Lung (tissue), 12 donors: ENCODE measurements around the gene BICDL1. TPM values are rescaled to one million over a fixed set of nuclear protein-coding genes. Genes with fewer than 3 reads are reported as not detected.
A peak's percentile ranks its signal among the peaks of the same experiment; 100 is the strongest.
"Not testable (repeated sequence)": the region's sequence is repeated elsewhere in the genome, so short reads cannot be mapped to it uniquely, and the experiment has no call there.

Source experiments
- ATAC-seq: fragments of 200-7000 bp; cut with Tn5 transposase; one replicate; pipeline ENCODE4 v1.9.1; 2020; ENCODE audit warnings: moderate number of reproducible peaks; ENCODE audit not compliant: insufficient read depth, low FRiP score
- DNase-seq, 3 donors: peaks; one replicate each; pipeline ENCODE4 v3.0.0-alpha.2; 2013 to 2017
- H3K27ac ChIP-seq, 2 donors: one replicate each; pipeline ENCODE4 v1.5.1; 2013; ENCODE audit warnings: mild to moderate bottlenecking in 2 of 2, moderate library complexity in 2 of 2, control low read depth in 1 of 2, inconsistent platforms in 1 of 2, low read depth in 1 of 2, low read length in 1 of 2
- H3K27me3 ChIP-seq, 3 donors: one replicate each; pipeline ENCODE4 v1.5.1; 2013; ENCODE audit warnings: low read length in 2 of 3; ENCODE audit not compliant: control insufficient read depth in 3 of 3, insufficient read depth in 3 of 3
- H3K36me3 ChIP-seq, 4 donors: one replicate each; pipeline ENCODE4 v1.5.1; 2013; ENCODE audit warnings: low read length in 4 of 4, mild to moderate bottlenecking in 1 of 4, moderate library complexity in 1 of 4; ENCODE audit not compliant: control insufficient read depth in 4 of 4, insufficient read depth in 4 of 4
- H3K4me1 ChIP-seq, 5 donors: one replicate each; pipeline ENCODE4 v1.5.1; 2013; ENCODE audit warnings: low read length in 5 of 5, mild to moderate bottlenecking in 2 of 5, moderate library complexity in 1 of 5; ENCODE audit not compliant: control insufficient read depth in 5 of 5, insufficient read depth in 5 of 5
- H3K4me3 ChIP-seq: one replicate; pipeline ENCODE4 v1.5.1; 2013; ENCODE audit warnings: mild to moderate bottlenecking, control low read depth, moderate library complexity
- H3K9ac ChIP-seq, 2 donors: one replicate each; pipeline ENCODE4 v1.5.1; 2013; ENCODE audit warnings: low read length in 2 of 2, control low read depth in 1 of 2; ENCODE audit not compliant: insufficient read depth in 1 of 2
- H3K9me3 ChIP-seq, 4 donors: one replicate each; pipeline ENCODE4 v1.5.1; 2013; ENCODE audit warnings: low read length in 3 of 4, mild to moderate bottlenecking in 1 of 4, moderate library complexity in 1 of 4; ENCODE audit not compliant: control insufficient read depth in 4 of 4, insufficient read depth in 3 of 4
- WGBS, 2 donors: extraction: QIAGEN DNeasy Blood & Tissue Kit; methylation state at CpG; one replicate each; pipeline ENCODE4 v1.1.7; 2013; 5-methylcytosine and 5-hydroxymethylcytosine counted together
- polyA plus RNA-seq, 2 donors: library from polyadenylated mRNA; stranded (reverse); fragments of 200-250 nt; gene quantifications; one replicate each; pipeline ENCODE4 v1.2.1, GENCODE V29; 2013
- total RNA-seq, 2 donors: library from RNA; depleted of rRNA in 1 of 2; stranded (reverse); fragments of >200 nt in 1 of 2; gene quantifications; one replicate each; pipeline ENCODE4 v1.2.1, GENCODE V29; 2014 to 2021
- TF ChIP-seq, protein P1 (sequence below): IDR thresholded peaks from 2 replicates; pipeline ENCODE4 v1.5.1; 2012; ENCODE audit warnings: mild to moderate bottlenecking; ENCODE audit errors: control extremely low read depth, extremely low read depth
- donor health status: control.
- donor health status: control.
- donor health status: Bipolar disorder and iron deficiency.
- donor health status: healthy.
- donor health status: DM: yes; HTN: yes; CAD: no.

Gene BICDL1
- total and polyA plus RNA-seq, 4 donors: 5.2 to 23.7 (median 13.7) TPM

GRCh38 chr12:119980242-119980641 lies 8.8 kb upstream of the BICDL1 start:
- no peaks in the 10 kb centered on the region for H3K9me3 ChIP-seq
- DNase-seq (no peak), ATAC-seq (no peak)
- TF ChIP-seq, protein P1, sequence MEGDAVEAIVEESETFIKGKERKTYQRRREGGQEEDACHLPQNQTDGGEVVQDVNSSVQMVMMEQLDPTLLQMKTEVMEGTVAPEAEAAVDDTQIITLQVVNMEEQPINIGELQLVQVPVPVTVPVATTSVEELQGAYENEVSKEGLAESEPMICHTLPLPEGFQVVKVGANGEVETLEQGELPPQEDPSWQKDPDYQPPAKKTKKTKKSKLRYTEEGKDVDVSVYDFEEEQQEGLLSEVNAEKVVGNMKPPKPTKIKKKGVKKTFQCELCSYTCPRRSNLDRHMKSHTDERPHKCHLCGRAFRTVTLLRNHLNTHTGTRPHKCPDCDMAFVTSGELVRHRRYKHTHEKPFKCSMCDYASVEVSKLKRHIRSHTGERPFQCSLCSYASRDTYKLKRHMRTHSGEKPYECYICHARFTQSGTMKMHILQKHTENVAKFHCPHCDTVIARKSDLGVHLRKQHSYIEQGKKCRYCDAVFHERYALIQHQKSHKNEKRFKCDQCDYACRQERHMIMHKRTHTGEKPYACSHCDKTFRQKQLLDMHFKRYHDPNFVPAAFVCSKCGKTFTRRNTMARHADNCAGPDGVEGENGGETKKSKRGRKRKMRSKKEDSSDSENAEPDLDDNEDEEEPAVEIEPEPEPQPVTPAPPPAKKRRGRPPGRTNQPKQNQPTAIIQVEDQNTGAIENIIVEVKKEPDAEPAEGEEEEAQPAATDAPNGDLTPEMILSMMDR: no peak
- no peak overlapping the region for H3K4me3 ChIP-seq
- peaks cover 2 to 11% (median 2%) of the 10 kb centered on the region in 3 donors for H3K27me3 ChIP-seq
- H3K36me3 ChIP-seq: no peaks in the 10 kb centered on the region
- H3K4me1 ChIP-seq: no peaks in the 10 kb centered on the region
- 51 to 64% methylated on average over 1 of the region's 1 CpG for WGBS, 2 donors
- no peak overlapping the region for H3K9ac ChIP-seq
- H3K27ac ChIP-seq: no peak overlapping the region

- not testable (repeated sequence) for H3K9me3 ChIP-seq, DNase-seq, H3K4me1 ChIP-seq, H3K36me3 ChIP-seq, H3K9ac ChIP-seq, H3K27ac ChIP-seq, H3K4me3 ChIP-seq, ATAC-seq
- WGBS, 2 donors: 83 to 88% methylated on average over 8 of the region's 8 CpGs
- peaks cover 2 to 11% (median 2%) of the 10 kb centered on the region in 3 donors for H3K27me3 ChIP-seq
These were observed 8.3 kb upstream of the BICDL1 start for GRCh38 chr12:119980702-119981101.

DNA sequence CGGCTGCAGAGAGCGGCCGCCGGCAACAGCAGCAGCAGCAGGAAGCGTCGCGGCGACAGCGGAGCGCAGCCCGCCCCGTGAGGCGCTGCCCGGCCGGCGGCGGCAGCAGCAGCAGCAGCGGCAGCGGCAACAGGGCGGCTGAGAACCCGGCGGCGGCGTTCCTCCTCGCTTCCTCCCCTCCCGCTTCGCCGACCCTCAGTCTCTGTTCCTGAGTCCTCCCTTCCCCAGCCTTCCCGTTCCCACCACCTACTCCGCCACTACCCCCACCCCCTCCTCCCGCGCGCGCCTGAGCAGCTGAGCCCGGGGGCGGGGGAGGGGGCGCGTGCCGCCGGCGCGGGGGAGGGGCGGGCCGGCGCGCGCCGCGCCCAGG lies 310 bp downstream of the BICDL1 start:
- no peak for ATAC-seq
- H3K27me3 ChIP-seq: peaks cover 4 to 25% (median 12%) of the 10 kb centered on the region in 3 donors
- H3K9me3 ChIP-seq: no peaks in the 10 kb centered on the region
- no peaks in the 10 kb centered on the region for H3K36me3 ChIP-seq
- peak; percentile 38 to 61 (median 44) for DNase-seq
- peak overlapping the region; percentile 48 for H3K4me3 ChIP-seq
- no peak overlapping the region for H3K9ac ChIP-seq
- WGBS, 2 donors: 0 to 2% methylated on average over 12 to 49 of the region's 49 CpGs
- H3K27ac ChIP-seq: peak overlapping the region in 1 of 2 donors; percentile 85
- TF ChIP-seq, protein P1: no peak
- H3K4me1 ChIP-seq: peaks cover 0 to 12% (median 5%) of the 10 kb centered on the region in 5 donors

DNA sequence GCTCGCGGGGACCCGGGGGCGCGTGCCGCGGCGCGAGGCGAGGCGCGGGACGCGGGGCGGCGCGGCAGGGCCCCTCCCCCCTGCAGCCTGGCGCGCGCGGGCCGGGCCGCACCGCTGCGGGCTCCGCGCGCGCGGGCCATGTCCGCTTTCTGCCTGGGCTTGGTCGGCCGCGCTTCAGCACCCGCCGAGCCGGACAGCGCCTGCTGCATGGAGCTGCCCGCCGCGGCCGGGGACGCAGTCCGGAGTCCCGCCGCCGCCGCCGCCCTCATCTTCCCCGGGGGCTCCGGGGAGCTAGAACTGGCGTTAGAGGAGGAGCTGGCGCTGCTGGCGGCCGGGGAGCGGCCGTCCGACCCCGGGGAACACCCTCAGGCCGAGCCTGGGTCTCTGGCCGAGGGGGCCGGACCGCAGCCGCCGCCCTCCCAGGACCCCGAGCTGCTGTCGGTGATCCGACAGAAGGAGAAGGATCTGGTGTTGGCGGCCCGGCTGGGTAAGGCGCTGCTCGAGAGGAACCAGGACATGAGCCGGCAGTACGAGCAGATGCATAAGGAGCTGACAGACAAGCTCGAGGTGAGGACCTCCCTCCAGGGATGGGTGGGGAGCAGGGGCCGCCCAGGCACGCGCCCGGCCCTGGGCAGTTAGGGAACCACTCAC lies 820 bp downstream of the BICDL1 start:
- Histone ChIP-seq H3K9ac (no peak overlapping the region), H3K36me3 (no peaks in the 10 kb centered on the region), H3K4me1 (peaks cover 0 to 12% (median 5%) of the 10 kb centered on the region in 5 donors), H3K27me3 (peaks cover 4 to 25% (median 12%) of the 10 kb centered on the region in 3 donors), H3K4me3 (no peak overlapping the region), H3K9me3 (no peaks in the 10 kb centered on the region), H3K27ac (no peak overlapping the region)
- 0 to 1% methylated on average over 36 to 79 of the region's 79 CpGs for WGBS, 2 donors
- ATAC-seq (peak; percentile 44), DNase-seq (peak; percentile 79 to 91 (median 86))
- TF ChIP-seq, protein P1: no peak
